Upper lobe of left lung (tissue), 4 donors: ENCODE results near the gene FNBP1L.

Experiments
- EP300 ChIP-seq, 4 donors: sonication (generic); formaldehyde crosslinking; IDR thresholded peaks; one replicate each; pipeline ENCODE4 v1.5.1; 2017; ENCODE audit warnings: antibody characterized with exemption in 4 of 4, control low read depth in 2 of 4
- POLR2A ChIP-seq, 4 donors: fragments of 450-650 bp; IDR thresholded peaks; one replicate each; pipeline ENCODE4 v1.5.1; 2016 to 2017; ENCODE audit warnings: antibody characterized with exemption in 4 of 4, mild to moderate bottlenecking in 2 of 4
- POLR2AphosphoS5 ChIP-seq, 2 donors: sonication (generic); formaldehyde crosslinking; IDR thresholded peaks; one replicate each; pipeline ENCODE4 v1.5.1; 2017; ENCODE audit warnings: antibody characterized with exemption in 2 of 2
- TF ChIP-seq, protein P1 (sequence below), 6 experiments: fragments of 450-650 bp in 4 of 6; fragments of 200-600 bp in 2 of 6; sonication (generic) in 2 of 6; IDR thresholded peaks; one replicate each; pipeline ENCODE4 v1.5.1; 2016 to 2019; ENCODE audit warnings: antibody characterized with exemption in 6 of 6

DNA sequence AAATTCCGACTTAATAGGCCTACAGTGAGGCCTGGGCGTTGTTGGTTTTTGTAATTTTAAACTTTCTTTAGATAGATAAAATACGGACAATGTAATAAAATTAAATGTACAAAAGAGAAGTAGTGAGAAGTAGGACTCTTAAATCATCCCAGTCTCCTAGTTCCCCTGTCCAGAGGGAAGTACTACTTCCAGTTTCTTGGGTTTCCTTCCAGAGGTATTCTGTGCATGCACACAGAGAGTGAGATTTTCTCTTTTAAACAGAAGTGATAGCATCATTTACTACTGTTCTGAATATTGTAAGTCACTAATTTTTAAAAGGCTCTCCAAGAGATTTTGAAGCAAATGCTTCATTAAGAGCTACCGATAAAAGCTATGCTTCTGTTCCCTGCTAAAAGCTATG is 7.2 kb upstream of the FNBP1L start:
- TF ChIP-seq POLR2AphosphoS5 (IDR thresholded peaks at IDR 0.05) (no peak), POLR2A (IDR thresholded peaks at IDR 0.05) (no peak), EP300 (IDR thresholded peaks at IDR 0.05) (no peak)
- TF ChIP-seq, protein P1, sequence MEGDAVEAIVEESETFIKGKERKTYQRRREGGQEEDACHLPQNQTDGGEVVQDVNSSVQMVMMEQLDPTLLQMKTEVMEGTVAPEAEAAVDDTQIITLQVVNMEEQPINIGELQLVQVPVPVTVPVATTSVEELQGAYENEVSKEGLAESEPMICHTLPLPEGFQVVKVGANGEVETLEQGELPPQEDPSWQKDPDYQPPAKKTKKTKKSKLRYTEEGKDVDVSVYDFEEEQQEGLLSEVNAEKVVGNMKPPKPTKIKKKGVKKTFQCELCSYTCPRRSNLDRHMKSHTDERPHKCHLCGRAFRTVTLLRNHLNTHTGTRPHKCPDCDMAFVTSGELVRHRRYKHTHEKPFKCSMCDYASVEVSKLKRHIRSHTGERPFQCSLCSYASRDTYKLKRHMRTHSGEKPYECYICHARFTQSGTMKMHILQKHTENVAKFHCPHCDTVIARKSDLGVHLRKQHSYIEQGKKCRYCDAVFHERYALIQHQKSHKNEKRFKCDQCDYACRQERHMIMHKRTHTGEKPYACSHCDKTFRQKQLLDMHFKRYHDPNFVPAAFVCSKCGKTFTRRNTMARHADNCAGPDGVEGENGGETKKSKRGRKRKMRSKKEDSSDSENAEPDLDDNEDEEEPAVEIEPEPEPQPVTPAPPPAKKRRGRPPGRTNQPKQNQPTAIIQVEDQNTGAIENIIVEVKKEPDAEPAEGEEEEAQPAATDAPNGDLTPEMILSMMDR (IDR thresholded peaks at IDR 0.05): no peak
